C4-2B (cell line): Measurements from ENCODE around the gene UBE2F.
A peak's percentile ranks its signal among the peaks of the same experiment; 100 is the strongest.

Experiments used
- H3K27ac ChIP-seq: fragments of 450-650 bp; 2 replicates; pipeline ENCODE4 v1.5.1; 2017
- ZFX ChIP-seq: fragments of 450-650 bp; IDR thresholded peaks from 2 replicates; pipeline ENCODE4 v1.6.1; 2017
- TF ChIP-seq, protein P1 (sequence below): fragments of 450-650 bp; conservative IDR thresholded peaks from 2 replicates; pipeline ENCODE4 v1.5.1; 2017; ENCODE audit warnings: mild to moderate bottlenecking

Gene UBE2F

DNA sequence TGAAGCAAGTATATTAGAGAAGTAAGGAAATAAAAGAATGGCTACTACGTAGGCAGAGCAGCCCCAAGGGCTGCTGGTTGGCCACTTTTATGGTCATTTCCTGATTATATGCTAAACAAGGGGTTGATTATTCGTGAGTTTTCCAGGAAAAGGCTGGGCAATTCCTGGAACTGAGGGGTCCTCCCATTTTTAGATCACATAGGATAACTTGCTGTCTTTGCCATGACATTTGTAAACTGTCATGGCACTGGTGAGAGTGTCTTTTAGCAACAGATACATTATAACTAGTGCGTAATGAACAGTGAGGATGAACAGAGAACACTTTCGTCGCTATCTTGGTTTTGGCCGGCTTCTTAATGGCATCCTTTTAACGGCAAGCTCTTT, 2.6 kb upstream of the UBE2F start:
- H3K27ac ChIP-seq: no peak overlapping the region
- TF ChIP-seq, protein P1, sequence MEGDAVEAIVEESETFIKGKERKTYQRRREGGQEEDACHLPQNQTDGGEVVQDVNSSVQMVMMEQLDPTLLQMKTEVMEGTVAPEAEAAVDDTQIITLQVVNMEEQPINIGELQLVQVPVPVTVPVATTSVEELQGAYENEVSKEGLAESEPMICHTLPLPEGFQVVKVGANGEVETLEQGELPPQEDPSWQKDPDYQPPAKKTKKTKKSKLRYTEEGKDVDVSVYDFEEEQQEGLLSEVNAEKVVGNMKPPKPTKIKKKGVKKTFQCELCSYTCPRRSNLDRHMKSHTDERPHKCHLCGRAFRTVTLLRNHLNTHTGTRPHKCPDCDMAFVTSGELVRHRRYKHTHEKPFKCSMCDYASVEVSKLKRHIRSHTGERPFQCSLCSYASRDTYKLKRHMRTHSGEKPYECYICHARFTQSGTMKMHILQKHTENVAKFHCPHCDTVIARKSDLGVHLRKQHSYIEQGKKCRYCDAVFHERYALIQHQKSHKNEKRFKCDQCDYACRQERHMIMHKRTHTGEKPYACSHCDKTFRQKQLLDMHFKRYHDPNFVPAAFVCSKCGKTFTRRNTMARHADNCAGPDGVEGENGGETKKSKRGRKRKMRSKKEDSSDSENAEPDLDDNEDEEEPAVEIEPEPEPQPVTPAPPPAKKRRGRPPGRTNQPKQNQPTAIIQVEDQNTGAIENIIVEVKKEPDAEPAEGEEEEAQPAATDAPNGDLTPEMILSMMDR: no peak
- no peak for TF ChIP-seq ZFX

DNA sequence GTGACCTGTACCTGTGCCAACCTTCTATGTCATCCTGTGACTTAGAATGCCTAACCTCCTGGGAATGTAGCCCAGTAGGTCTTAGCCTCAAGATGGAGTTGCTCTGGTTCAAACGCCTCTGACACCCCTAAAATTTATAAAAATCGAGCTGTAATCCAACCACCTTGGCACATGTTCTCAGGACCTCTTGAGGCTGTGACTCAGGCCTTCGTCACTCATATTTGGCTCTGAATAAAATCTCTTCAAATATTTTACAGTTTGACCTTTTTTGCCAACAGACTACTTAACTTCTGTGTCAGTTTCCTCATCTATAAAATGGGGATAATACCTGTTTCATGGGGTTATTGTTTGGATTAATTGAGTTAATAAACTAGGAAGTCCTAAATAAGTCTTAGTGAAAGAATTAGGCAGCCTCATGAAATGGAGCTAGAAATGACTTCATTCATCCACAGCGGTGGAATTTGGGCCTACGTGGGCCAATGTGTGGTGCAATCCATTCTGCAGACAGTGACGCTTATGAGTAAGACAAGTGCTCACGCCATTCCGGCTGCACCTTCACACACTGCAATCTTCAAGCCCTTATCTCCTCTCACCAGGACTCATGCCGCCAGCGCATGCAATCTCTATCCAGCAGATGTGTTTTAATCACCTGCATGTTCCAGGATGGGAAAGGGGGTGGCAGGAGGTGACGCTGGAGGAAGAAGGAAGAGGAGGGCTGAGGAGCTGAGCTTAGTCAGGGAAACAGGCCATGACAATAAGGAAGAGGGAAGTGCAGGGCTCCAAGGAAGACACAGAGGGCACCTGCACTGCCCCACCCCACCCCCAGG, 2.0 kb upstream of the UBE2F start:
- H3K27ac ChIP-seq: no peak overlapping the region
- TF ChIP-seq, protein P1: no peak
- no peak for TF ChIP-seq ZFX

DNA sequence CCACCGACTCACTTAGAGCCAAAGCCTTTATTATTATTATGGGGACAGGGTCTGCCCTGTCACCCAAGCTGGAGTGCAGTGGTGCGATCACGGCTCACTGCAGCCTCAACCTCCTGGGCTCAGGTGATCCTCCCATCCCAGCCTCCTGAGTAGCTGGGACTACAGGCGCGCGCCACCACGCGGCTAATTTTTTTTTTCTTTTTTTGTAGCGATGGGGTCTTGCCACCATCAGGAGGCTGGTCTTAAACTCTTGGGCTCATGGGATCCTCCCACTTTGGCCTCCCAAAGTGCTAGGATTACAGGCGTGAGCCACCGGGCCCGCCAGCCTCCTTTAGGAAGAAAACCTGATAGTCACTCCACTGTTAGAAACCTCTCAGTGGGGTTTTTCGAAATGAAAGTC, 970 bp upstream of the UBE2F start:
- peak overlapping the region; percentile 72; the same call in 1 of the 2 replicates for H3K27ac ChIP-seq

DNA sequence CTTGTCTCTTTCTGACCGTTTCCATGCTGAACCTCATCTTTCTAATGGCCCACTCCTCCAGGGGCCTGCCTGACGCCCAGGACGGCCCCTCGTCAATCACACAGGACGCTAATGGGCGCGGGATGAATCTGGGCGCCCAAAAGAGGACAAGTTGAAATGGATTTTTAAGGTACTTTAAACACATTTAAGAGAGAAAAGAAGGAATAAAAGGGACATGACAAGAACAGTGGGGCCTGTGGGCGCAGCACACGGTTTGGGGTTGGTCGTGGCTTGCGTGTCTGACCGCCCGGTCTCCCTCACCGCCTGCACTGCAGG, 607 bp upstream of the UBE2F start:
- peak overlapping the region; percentile 72 for H3K27ac ChIP-seq
- no peak for TF ChIP-seq ZFX
- TF ChIP-seq, protein P1: no peak

DNA sequence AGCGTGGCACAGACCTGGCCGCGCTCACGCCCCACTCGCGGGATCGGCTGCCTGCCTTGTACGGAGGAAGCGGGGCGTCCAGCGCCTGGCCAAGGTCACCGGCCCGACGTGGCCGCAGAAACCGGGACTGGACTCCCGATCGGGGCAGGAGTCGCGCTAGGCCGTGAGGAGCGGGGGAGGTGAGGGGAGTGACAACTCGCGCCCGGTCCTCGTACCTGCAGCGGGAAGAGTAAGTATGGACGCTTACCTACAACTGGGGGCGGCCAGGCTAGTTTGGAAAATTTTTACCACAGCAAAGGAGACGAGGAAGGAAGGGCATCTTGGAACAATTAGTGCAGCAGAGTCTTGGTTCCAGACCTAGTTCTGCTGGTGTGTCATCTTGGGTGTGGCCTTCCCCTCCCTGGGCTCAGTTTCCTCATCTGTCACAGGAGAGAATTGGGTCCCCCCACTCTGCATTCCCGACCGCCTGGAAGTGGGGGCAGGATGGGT, 693 bp downstream of the UBE2F start:
- H3K27ac ChIP-seq: peak overlapping the region; percentile 72
- TF ChIP-seq ZFX: peak; percentile 76
- TF ChIP-seq, protein P1: no peak

DNA sequence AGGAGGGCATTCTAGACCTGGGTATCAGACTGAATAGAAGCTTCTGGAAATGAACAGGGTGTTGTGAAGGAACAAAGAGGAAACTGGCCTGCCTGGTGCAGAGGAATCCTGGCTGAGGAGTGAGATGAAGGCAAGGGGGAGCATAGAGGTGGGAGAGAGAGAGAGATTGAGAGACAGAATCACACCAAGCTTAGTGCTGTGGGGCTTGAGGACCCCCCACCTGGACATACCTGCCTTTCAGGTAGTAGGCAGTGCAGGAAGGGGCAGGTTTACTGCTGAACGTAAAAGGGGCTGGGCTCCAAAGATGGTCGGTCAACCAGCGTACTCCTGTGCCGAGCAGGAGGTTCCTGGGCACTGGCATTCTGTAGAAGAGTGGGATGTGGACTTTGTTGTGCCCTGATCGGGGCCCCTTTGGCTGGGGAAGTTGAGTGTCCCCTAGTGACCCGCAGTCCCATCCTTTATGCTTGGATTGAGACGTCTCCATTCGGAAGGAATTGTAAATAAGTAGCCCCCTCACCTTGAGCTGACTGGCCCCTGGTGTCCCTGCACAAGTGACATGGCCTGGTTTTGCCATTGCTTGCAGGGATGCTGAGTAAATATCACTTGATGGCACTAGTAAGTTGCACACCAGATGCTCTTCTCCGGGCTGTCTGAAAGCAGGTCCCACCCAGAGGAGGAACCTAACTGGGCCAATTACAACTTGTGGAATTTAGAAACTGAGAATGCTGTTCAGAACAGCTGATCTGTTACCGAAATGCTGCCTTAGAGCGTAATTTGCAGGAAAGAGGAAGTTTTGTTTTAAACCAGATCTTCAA, 1.4 kb downstream of the UBE2F start:
- TF ChIP-seq, protein P1: no peak
- TF ChIP-seq ZFX: no peak
- H3K27ac ChIP-seq: peak overlapping the region; percentile 72

DNA sequence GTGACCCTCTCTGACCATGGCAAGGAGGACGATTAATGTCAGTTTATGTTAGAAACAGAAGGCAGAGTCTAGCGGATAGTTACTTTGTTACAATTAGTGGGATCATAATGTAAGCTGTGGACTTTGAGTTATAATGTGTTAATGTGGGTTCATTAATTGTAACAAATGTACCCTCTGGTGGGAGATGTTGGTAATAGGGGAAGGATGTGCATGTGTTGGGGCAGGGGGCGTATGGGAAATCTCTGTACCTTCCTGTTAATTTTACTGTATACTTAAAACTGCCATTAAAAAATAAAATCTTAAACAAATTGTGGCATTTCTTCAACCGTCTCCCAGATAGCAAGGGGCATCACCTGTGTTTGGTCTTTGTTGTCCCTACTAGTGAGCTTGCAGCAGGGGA, 4.8 kb downstream of the UBE2F start:
- no peak overlapping the region for H3K27ac ChIP-seq
- TF ChIP-seq, protein P1: no peak
- no peak for TF ChIP-seq ZFX
